ENCODE measurements around the gene DIP2C.

DIP2C gene, protein sequence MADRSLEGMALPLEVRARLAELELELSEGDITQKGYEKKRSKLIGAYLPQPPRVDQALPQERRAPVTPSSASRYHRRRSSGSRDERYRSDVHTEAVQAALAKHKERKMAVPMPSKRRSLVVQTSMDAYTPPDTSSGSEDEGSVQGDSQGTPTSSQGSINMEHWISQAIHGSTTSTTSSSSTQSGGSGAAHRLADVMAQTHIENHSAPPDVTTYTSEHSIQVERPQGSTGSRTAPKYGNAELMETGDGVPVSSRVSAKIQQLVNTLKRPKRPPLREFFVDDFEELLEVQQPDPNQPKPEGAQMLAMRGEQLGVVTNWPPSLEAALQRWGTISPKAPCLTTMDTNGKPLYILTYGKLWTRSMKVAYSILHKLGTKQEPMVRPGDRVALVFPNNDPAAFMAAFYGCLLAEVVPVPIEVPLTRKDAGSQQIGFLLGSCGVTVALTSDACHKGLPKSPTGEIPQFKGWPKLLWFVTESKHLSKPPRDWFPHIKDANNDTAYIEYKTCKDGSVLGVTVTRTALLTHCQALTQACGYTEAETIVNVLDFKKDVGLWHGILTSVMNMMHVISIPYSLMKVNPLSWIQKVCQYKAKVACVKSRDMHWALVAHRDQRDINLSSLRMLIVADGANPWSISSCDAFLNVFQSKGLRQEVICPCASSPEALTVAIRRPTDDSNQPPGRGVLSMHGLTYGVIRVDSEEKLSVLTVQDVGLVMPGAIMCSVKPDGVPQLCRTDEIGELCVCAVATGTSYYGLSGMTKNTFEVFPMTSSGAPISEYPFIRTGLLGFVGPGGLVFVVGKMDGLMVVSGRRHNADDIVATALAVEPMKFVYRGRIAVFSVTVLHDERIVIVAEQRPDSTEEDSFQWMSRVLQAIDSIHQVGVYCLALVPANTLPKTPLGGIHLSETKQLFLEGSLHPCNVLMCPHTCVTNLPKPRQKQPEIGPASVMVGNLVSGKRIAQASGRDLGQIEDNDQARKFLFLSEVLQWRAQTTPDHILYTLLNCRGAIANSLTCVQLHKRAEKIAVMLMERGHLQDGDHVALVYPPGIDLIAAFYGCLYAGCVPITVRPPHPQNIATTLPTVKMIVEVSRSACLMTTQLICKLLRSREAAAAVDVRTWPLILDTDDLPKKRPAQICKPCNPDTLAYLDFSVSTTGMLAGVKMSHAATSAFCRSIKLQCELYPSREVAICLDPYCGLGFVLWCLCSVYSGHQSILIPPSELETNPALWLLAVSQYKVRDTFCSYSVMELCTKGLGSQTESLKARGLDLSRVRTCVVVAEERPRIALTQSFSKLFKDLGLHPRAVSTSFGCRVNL (N-terminal part only)

DNA sequence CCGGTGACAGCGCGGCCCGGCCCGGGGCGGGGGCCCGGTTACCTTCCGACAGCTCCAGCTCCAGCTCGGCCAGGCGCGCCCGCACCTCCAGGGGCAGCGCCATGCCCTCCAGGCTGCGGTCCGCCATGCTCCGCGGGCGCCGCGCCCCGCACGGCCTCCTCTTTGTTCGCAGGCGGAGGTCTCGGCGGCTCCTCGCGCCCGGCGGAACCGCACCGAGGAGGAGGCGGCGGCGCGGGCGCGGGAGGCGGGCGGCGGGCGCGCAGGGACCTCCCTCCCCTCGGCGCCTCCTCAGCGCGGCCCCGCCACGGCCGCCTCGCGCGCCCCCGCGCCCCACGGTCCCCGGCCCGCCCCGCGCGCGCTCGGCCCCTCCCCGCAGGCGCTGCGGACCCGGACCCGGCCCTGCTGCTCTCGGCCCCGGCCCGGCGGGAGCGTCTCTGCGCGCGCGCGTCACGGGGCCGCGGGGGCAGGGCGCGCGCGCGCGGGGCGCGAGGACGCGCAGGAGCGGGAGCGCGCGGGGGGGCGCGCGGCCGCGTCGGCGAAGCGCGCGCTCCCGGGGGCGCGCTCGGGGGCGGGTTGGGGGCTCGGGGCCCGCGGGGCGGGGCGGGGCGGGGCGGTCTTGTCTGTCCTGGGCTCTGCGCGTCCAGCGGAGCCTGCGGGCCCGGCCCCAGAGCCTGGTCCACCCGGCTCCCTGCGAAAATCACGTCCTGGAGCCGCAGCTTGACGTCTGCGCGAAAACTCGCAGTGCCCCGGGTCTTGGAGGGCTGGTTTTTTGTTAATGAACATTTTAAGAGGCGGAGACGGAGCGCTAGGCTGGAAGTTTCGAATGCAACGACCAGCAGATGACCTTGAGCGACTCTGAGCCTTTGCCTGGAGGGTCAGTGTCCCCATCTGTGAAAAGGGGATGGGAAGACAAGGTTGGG, at the start of gene DIP2C:
DIP2C (minus strand) TSS at position 217 of the 920 bp plus-strand sequence; CDS start at position 127, 90 bp downstream.
- no peaks in the 10 kb centered on the region for H3K36me3 ChIP-seq (ENCODE audit: insufficient read depth, low read length)
- DNase-seq (no peak), ATAC-seq (ENCODE audit: insufficient read depth, low read depth) (no peak)
- H3K9me3 ChIP-seq (ENCODE audit: insufficient read depth, low read length, severe bottlenecking), result no peaks in the 10 kb centered on the region
- H3K27me3 ChIP-seq (ENCODE audit: insufficient read depth, low read length, poor library complexity), result peaks cover 8% of the 10 kb centered on the region
- H3K4me3 ChIP-seq (ENCODE audit: low read depth in 1 of 2, low read length in 2 of 2), result no peak within 1 kb of the TSS
- no peak within 1 kb of the TSS for H2AFZ ChIP-seq (ENCODE audit: low read depth, low read length)
- no peaks in the 10 kb centered on the region for H4K20me1 ChIP-seq (ENCODE audit: insufficient read depth, low read length)
- H3K9ac ChIP-seq (ENCODE audit: low read depth, low read length), result no peak within 1 kb of the TSS
- TF ChIP-seq EZH2 (IDR thresholded peaks at IDR 0.05; ENCODE audit: borderline replicate concordance, low read depth, low read length, severe bottlenecking), result no peak
- TF ChIP-seq, protein P1, sequence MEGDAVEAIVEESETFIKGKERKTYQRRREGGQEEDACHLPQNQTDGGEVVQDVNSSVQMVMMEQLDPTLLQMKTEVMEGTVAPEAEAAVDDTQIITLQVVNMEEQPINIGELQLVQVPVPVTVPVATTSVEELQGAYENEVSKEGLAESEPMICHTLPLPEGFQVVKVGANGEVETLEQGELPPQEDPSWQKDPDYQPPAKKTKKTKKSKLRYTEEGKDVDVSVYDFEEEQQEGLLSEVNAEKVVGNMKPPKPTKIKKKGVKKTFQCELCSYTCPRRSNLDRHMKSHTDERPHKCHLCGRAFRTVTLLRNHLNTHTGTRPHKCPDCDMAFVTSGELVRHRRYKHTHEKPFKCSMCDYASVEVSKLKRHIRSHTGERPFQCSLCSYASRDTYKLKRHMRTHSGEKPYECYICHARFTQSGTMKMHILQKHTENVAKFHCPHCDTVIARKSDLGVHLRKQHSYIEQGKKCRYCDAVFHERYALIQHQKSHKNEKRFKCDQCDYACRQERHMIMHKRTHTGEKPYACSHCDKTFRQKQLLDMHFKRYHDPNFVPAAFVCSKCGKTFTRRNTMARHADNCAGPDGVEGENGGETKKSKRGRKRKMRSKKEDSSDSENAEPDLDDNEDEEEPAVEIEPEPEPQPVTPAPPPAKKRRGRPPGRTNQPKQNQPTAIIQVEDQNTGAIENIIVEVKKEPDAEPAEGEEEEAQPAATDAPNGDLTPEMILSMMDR (IDR thresholded peaks at IDR 0.05; ENCODE audit: borderline replicate concordance, extremely low read depth, low read length, poor library complexity, severe bottlenecking), result no peak
- no peaks in the 10 kb centered on the region for H3K4me1 ChIP-seq (ENCODE audit: insufficient read depth, low read length)
- H3K4me2 ChIP-seq (ENCODE audit: insufficient read depth, low read length), result no peak within 1 kb of the TSS
- no peaks in the 10 kb centered on the region for H3K79me2 ChIP-seq (ENCODE audit: insufficient read depth, low read length)
- H3K27ac ChIP-seq (ENCODE audit: low read length), result no peak within 1 kb of the TSS

DNA sequence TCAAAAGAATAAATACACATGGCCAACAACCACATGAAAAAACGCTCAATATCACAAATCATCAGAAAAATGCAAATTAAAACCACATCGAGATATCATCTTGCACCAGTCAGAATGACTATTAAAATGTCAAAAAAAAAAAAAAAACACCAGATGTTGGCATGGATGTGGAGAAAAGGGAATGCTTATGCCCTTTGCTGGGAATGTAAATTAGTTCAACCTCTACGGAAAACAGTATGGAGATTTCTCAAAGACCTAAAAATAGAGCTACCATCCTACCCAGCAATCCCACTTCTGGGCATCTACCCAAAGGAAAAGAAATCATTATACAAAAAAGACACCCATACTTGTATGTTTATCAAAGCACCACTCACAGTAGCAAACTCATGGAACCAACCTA, 45.0 kb upstream of the DIP2C start:
- H3K27me3 ChIP-seq (ENCODE audit: insufficient read depth, low read length, poor library complexity), result no peaks in the 10 kb centered on the region
- H3K27ac ChIP-seq (ENCODE audit: low read length), result no peak overlapping the region
- no peaks in the 10 kb centered on the region for H3K9me3 ChIP-seq (ENCODE audit: insufficient read depth, low read length, severe bottlenecking)
- DNase-seq (no peak), ATAC-seq (ENCODE audit: insufficient read depth, low read depth) (no peak)
- no peak overlapping the region for H3K4me3 ChIP-seq (ENCODE audit: low read depth in 1 of 2, low read length in 2 of 2)
- H4K20me1 ChIP-seq (ENCODE audit: insufficient read depth, low read length), result no peaks in the 10 kb centered on the region
- no peak overlapping the region for H3K9ac ChIP-seq (ENCODE audit: low read depth, low read length)
- no peaks in the 10 kb centered on the region for H3K79me2 ChIP-seq (ENCODE audit: insufficient read depth, low read length)
- TF ChIP-seq, protein P1 (IDR thresholded peaks at IDR 0.05; ENCODE audit: borderline replicate concordance, extremely low read depth, low read length, poor library complexity, severe bottlenecking), result no peak
- no peak for TF ChIP-seq EZH2 (IDR thresholded peaks at IDR 0.05; ENCODE audit: borderline replicate concordance, low read depth, low read length, severe bottlenecking)
- no peak overlapping the region for H3K4me2 ChIP-seq (ENCODE audit: insufficient read depth, low read length)
- H2AFZ ChIP-seq (ENCODE audit: low read depth, low read length), result no peak overlapping the region
- H3K36me3 ChIP-seq (ENCODE audit: insufficient read depth, low read length), result no peaks in the 10 kb centered on the region
- no peaks in the 10 kb centered on the region for H3K4me1 ChIP-seq (ENCODE audit: insufficient read depth, low read length)

DNA sequence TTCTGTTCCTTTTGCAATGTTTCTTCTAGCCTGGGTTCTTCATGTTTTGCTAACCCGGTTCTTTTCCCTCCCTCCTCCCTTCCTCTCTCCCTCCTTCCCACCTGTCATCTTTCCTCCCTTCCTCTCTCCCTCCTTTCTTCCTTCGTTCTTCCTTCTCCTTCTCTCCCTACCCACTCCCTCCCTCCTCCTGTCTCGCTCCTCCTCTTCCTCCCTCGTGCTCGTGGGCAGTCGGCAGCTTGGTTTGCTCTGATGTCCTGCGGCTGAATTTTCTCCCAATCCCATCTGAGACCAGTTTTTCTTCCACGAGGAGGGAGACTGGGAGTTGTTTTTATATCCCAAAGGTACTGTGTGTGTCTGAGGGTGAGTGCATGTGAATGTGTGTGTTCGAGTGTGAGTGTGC, 43.6 kb upstream of the DIP2C start:
- no peak overlapping the region for H2AFZ ChIP-seq (ENCODE audit: low read depth, low read length)

More for the DNA sequence above, 43.6 kb upstream of the DIP2C start:
- Histone ChIP-seq H3K79me2 (ENCODE audit: insufficient read depth, low read length) (no peaks in the 10 kb centered on the region), H3K9ac (ENCODE audit: low read depth, low read length) (no peak overlapping the region), H3K9me3 (ENCODE audit: insufficient read depth, low read length, severe bottlenecking) (no peaks in the 10 kb centered on the region), H3K4me1 (ENCODE audit: insufficient read depth, low read length) (no peaks in the 10 kb centered on the region), H3K27me3 (ENCODE audit: insufficient read depth, low read length, poor library complexity) (no peaks in the 10 kb centered on the region), H4K20me1 (ENCODE audit: insufficient read depth, low read length) (no peaks in the 10 kb centered on the region), H3K27ac (ENCODE audit: low read length) (no peak overlapping the region), H3K4me3 (ENCODE audit: low read depth in 1 of 2, low read length in 2 of 2) (no peak overlapping the region), H3K36me3 (ENCODE audit: insufficient read depth, low read length) (no peaks in the 10 kb centered on the region), H3K4me2 (ENCODE audit: insufficient read depth, low read length) (no peak overlapping the region)
- TF ChIP-seq, protein P1 (IDR thresholded peaks at IDR 0.05; ENCODE audit: borderline replicate concordance, extremely low read depth, low read length, poor library complexity, severe bottlenecking), result no peak
- no peak for TF ChIP-seq EZH2 (IDR thresholded peaks at IDR 0.05; ENCODE audit: borderline replicate concordance, low read depth, low read length, severe bottlenecking)
- ATAC-seq (ENCODE audit: insufficient read depth, low read depth) (no peak), DNase-seq (no peak)

Data from DND-41 (cell line).